ENCODE data around the gene FBXO4.
"Not testable (repeated sequence)": the region's sequence is repeated elsewhere in the genome, so short reads cannot be mapped to it uniquely, and the experiment has no call there.

FBXO4 gene

GRCh38 chr5:41973887-41974286 lies 48.8 kb downstream of the FBXO4 start:
- H3K9me3 ChIP-seq (ENCODE audit: control insufficient read depth, low read length), result no peaks in the 10 kb centered on the region
- no peak overlapping the region for H3K4me3 ChIP-seq (ENCODE audit: insufficient read depth, low read depth, low read length)
- WGBS, 2 experiments, result 77 to 94% methylated on average over 2 of the region's 2 CpGs
- H3K27me3 ChIP-seq (ENCODE audit: control insufficient read depth, insufficient read depth, low read length, poor library complexity, severe bottlenecking), result no peaks in the 10 kb centered on the region
- H3K27ac ChIP-seq (ENCODE audit: insufficient read depth, low read depth, low read length, poor library complexity, severe bottlenecking), result no peak overlapping the region
- no peaks in the 10 kb centered on the region for H3K4me1 ChIP-seq (ENCODE audit: control insufficient read depth, insufficient read depth, low read length)
- H3K36me3 ChIP-seq (ENCODE audit: control insufficient read depth, insufficient read depth, low read length), result no peaks in the 10 kb centered on the region

GRCh38 chr5:41978676-41979075 lies 53.6 kb downstream of the FBXO4 start:
- 91 to 93% methylated on average over 1 of the region's 1 CpG for WGBS, 2 experiments
- no peak overlapping the region for H3K27ac ChIP-seq (ENCODE audit: insufficient read depth, low read depth, low read length, poor library complexity, severe bottlenecking)

GRCh38 chr5:41980396-41980795 lies 55.3 kb downstream of the FBXO4 start:
- WGBS, 2 experiments, result 100% methylated on average over 1 of the region's 2 CpGs; no CpG with 5 or more reads in 1 of the 2 experiments

More at GRCh38 chr5:41978676-41979075, 53.6 kb downstream of the FBXO4 start:
- Histone ChIP-seq H3K9me3 (ENCODE audit: control insufficient read depth, low read length) (no peaks in the 10 kb centered on the region), H3K4me1 (ENCODE audit: control insufficient read depth, insufficient read depth, low read length) (no peaks in the 10 kb centered on the region), H3K27me3 (ENCODE audit: control insufficient read depth, insufficient read depth, low read length, poor library complexity, severe bottlenecking) (no peaks in the 10 kb centered on the region), H3K4me3 (ENCODE audit: insufficient read depth, low read depth, low read length) (no peak overlapping the region), H3K36me3 (ENCODE audit: control insufficient read depth, insufficient read depth, low read length) (no peaks in the 10 kb centered on the region)

GRCh38 chr5:41980870-41981269 lies 55.8 kb downstream of the FBXO4 start:
- Histone ChIP-seq H3K4me3 (ENCODE audit: insufficient read depth, low read depth, low read length) (no peak overlapping the region), H3K4me1 (ENCODE audit: control insufficient read depth, insufficient read depth, low read length) (no peaks in the 10 kb centered on the region), H3K27ac (ENCODE audit: insufficient read depth, low read depth, low read length, poor library complexity, severe bottlenecking) (no peak overlapping the region), H3K27me3 (ENCODE audit: control insufficient read depth, insufficient read depth, low read length, poor library complexity, severe bottlenecking) (no peaks in the 10 kb centered on the region), H3K36me3 (ENCODE audit: control insufficient read depth, insufficient read depth, low read length) (no peaks in the 10 kb centered on the region), H3K9me3 (ENCODE audit: control insufficient read depth, low read length) (no peaks in the 10 kb centered on the region)

More at GRCh38 chr5:41980396-41980795, 55.3 kb downstream of the FBXO4 start:
- no peaks in the 10 kb centered on the region for H3K4me1 ChIP-seq (ENCODE audit: control insufficient read depth, insufficient read depth, low read length)
- H3K4me3 ChIP-seq (ENCODE audit: insufficient read depth, low read depth, low read length), result no peak overlapping the region
- no peaks in the 10 kb centered on the region for H3K27me3 ChIP-seq (ENCODE audit: control insufficient read depth, insufficient read depth, low read length, poor library complexity, severe bottlenecking)
- H3K36me3 ChIP-seq (ENCODE audit: control insufficient read depth, insufficient read depth, low read length), result no peaks in the 10 kb centered on the region
- no peak overlapping the region for H3K27ac ChIP-seq (ENCODE audit: insufficient read depth, low read depth, low read length, poor library complexity, severe bottlenecking)
- H3K9me3 ChIP-seq (ENCODE audit: control insufficient read depth, low read length), result no peaks in the 10 kb centered on the region

- H3K27me3 ChIP-seq (ENCODE audit: control insufficient read depth, insufficient read depth, low read length, poor library complexity, severe bottlenecking); H3K4me1 ChIP-seq (ENCODE audit: control insufficient read depth, insufficient read depth, low read length); H3K27ac ChIP-seq (ENCODE audit: insufficient read depth, low read depth, low read length, poor library complexity, severe bottlenecking); H3K36me3 ChIP-seq (ENCODE audit: control insufficient read depth, insufficient read depth, low read length); H3K9me3 ChIP-seq (ENCODE audit: control insufficient read depth, low read length); H3K4me3 ChIP-seq (ENCODE audit: insufficient read depth, low read depth, low read length): not testable (repeated sequence)
- 81 to 90% methylated on average over 1 of the region's 2 CpGs for WGBS, 2 experiments
These were observed 57.8 kb downstream of the FBXO4 start for GRCh38 chr5:41982858-41983257.

GRCh38 chr5:41983284-41983683 lies 58.2 kb downstream of the FBXO4 start:
- Histone ChIP-seq H3K27ac (ENCODE audit: insufficient read depth, low read depth, low read length, poor library complexity, severe bottlenecking) (no peak overlapping the region), H3K4me3 (ENCODE audit: insufficient read depth, low read depth, low read length) (no peak overlapping the region)

GRCh38 chr5:41985945-41986695 lies 61.0 kb downstream of the FBXO4 start:
- H3K9me3 ChIP-seq (ENCODE audit: control insufficient read depth, low read length), result no peaks in the 10 kb centered on the region
- 83 to 84% methylated on average over 1 to 3 of the region's 3 CpGs for WGBS, 2 experiments
- H3K4me1 ChIP-seq (ENCODE audit: control insufficient read depth, insufficient read depth, low read length), result no peaks in the 10 kb centered on the region
- no peak overlapping the region for H3K4me3 ChIP-seq (ENCODE audit: insufficient read depth, low read depth, low read length)
- no peaks in the 10 kb centered on the region for H3K27me3 ChIP-seq (ENCODE audit: control insufficient read depth, insufficient read depth, low read length, poor library complexity, severe bottlenecking)
- H3K36me3 ChIP-seq (ENCODE audit: control insufficient read depth, insufficient read depth, low read length), result no peaks in the 10 kb centered on the region
- H3K27ac ChIP-seq (ENCODE audit: insufficient read depth, low read depth, low read length, poor library complexity, severe bottlenecking), result no peak overlapping the region

More at GRCh38 chr5:41983284-41983683, 58.2 kb downstream of the FBXO4 start:
- no peaks in the 10 kb centered on the region for H3K9me3 ChIP-seq (ENCODE audit: control insufficient read depth, low read length)
- no peaks in the 10 kb centered on the region for H3K36me3 ChIP-seq (ENCODE audit: control insufficient read depth, insufficient read depth, low read length)
- no peaks in the 10 kb centered on the region for H3K4me1 ChIP-seq (ENCODE audit: control insufficient read depth, insufficient read depth, low read length)
- H3K27me3 ChIP-seq (ENCODE audit: control insufficient read depth, insufficient read depth, low read length, poor library complexity, severe bottlenecking), result no peaks in the 10 kb centered on the region
